Measurements from ENCODE around the gene LMBR1.

GRCh38 chr7:156752367-156753228 lies 140.4 kb downstream of the LMBR1 start:
- TF ChIP-seq, protein P1, sequence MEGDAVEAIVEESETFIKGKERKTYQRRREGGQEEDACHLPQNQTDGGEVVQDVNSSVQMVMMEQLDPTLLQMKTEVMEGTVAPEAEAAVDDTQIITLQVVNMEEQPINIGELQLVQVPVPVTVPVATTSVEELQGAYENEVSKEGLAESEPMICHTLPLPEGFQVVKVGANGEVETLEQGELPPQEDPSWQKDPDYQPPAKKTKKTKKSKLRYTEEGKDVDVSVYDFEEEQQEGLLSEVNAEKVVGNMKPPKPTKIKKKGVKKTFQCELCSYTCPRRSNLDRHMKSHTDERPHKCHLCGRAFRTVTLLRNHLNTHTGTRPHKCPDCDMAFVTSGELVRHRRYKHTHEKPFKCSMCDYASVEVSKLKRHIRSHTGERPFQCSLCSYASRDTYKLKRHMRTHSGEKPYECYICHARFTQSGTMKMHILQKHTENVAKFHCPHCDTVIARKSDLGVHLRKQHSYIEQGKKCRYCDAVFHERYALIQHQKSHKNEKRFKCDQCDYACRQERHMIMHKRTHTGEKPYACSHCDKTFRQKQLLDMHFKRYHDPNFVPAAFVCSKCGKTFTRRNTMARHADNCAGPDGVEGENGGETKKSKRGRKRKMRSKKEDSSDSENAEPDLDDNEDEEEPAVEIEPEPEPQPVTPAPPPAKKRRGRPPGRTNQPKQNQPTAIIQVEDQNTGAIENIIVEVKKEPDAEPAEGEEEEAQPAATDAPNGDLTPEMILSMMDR (IDR thresholded peaks at IDR 0.05), result no peak
- TF ChIP-seq EZH2 (IDR thresholded peaks at IDR 0.05; ENCODE audit: borderline replicate concordance, insufficient read depth, low read depth, low read length, poor library complexity, severe bottlenecking), result no peak
